Measurements from ENCODE around the gene ELFN1. TPM values are rescaled to one million over a fixed set of nuclear protein-coding genes. Genes with fewer than 3 reads are reported as not detected.

Gene ELFN1
- total and polyA plus RNA-seq, 10 of the 15 experiments (the other 5 are each of a cell fraction or from before 2014, with no cell fraction given) = 0.04 TPM; not detected in 9

- in situ Hi-C loops (cut with MboI) (no loop called here), intact Hi-C loops (cut with micrococcal nuclease; ENCODE audit: unreplicated experiment) (no loop called here)
- SMC1A ChIA-PET (ENCODE audit: uncharacterized antibody, unreplicated experiment) = no interaction called here
- no peaks in the 10 kb centered on the region for H3K4me1 ChIP-seq (ENCODE audit: control insufficient read depth, insufficient read depth, low read length)
- no peaks in the 10 kb centered on the region for H4K20me1 ChIP-seq (ENCODE audit: control insufficient read depth, insufficient read depth)
- ATAC-seq = no peak
- H2AFZ ChIP-seq (ENCODE audit: control insufficient read depth, low read depth, low read length) = no peak overlapping the region
- no peak overlapping the region for H3K4me3 ChIP-seq
- CTCF ChIA-PET = no interaction called here
- RAD21 ChIA-PET (ENCODE audit: unreplicated experiment) = no interaction called here
- TF ChIP-seq CBX3 (IDR thresholded peaks at IDR 0.05; ENCODE audit: borderline replicate concordance, low read depth) = no peak
- no peak for TF ChIP-seq RBBP5 (conservative IDR thresholded peaks at IDR 0.05)
- TF ChIP-seq GATAD2B (conservative IDR thresholded peaks at IDR 0.05; ENCODE audit: low read depth) = no peak
- TF ChIP-seq ZNF217 (IDR thresholded peaks at IDR 0.05) = no peak
- no peak for TF ChIP-seq POLR2AphosphoS2 (IDR thresholded peaks at IDR 0.05; ENCODE audit: low read depth, low read length)
- TF ChIP-seq RCOR1 (conservative IDR thresholded peaks at IDR 0.05; ENCODE audit: low read depth, low read length) = no peak
- no peak for TF ChIP-seq PAX5 (IDR thresholded peaks at IDR 0.05; ENCODE audit: borderline replicate concordance, low read depth, low read length)
- TF ChIP-seq CEBPB (IDR thresholded peaks at IDR 0.05; ENCODE audit: borderline replicate concordance in 1 of 2, low read depth in 2 of 2, low read length in 2 of 2) = no peak
- TF ChIP-seq, protein P1, sequence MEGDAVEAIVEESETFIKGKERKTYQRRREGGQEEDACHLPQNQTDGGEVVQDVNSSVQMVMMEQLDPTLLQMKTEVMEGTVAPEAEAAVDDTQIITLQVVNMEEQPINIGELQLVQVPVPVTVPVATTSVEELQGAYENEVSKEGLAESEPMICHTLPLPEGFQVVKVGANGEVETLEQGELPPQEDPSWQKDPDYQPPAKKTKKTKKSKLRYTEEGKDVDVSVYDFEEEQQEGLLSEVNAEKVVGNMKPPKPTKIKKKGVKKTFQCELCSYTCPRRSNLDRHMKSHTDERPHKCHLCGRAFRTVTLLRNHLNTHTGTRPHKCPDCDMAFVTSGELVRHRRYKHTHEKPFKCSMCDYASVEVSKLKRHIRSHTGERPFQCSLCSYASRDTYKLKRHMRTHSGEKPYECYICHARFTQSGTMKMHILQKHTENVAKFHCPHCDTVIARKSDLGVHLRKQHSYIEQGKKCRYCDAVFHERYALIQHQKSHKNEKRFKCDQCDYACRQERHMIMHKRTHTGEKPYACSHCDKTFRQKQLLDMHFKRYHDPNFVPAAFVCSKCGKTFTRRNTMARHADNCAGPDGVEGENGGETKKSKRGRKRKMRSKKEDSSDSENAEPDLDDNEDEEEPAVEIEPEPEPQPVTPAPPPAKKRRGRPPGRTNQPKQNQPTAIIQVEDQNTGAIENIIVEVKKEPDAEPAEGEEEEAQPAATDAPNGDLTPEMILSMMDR (IDR thresholded peaks at IDR 0.05 in 2 of 3, conservative IDR thresholded peaks at IDR 0.05 in 1 of 3; ENCODE audit: control insufficient read depth in 2 of 3, extremely low read depth in 1 of 3, insufficient read depth in 1 of 3, low read depth in 3 of 3, low read length in 3 of 3) = no peak
- TF ChIP-seq ZNF274 (IDR thresholded peaks at IDR 0.05; ENCODE audit: insufficient read depth, insufficient read length) = no peak
- TF ChIP-seq JUNB (IDR thresholded peaks at IDR 0.05) = no peak
- TF ChIP-seq STAT3 (IDR thresholded peaks at IDR 0.05; ENCODE audit: low read depth, low read length) = no peak
- no peak for TF ChIP-seq RFX5 (IDR thresholded peaks at IDR 0.05; ENCODE audit: low read depth, low read length)
- TF ChIP-seq ATF3 (IDR thresholded peaks at IDR 0.05; ENCODE audit: borderline replicate concordance, extremely low read depth, low read depth, low read length) = no peak
- TF ChIP-seq RAD51 (IDR thresholded peaks at IDR 0.05) = no peak
- no peak for TF ChIP-seq ZBTB33 (IDR thresholded peaks at IDR 0.05)
- TF ChIP-seq NFYA (IDR thresholded peaks at IDR 0.05; ENCODE audit: borderline replicate concordance, low read depth, low read length) = no peak
- H3K9ac ChIP-seq (ENCODE audit: control insufficient read depth, insufficient read depth, low read length) = no peak overlapping the region
- H3K27me3 ChIP-seq (replicated peaks in 1 of 2; ENCODE audit: control insufficient read depth in 2 of 2, insufficient read depth in 2 of 2, low read length in 1 of 2) = no peaks in the 10 kb centered on the region
- no peaks in the 10 kb centered on the region for H3K79me2 ChIP-seq (ENCODE audit: control insufficient read depth, insufficient read depth, low read length)
- no peak for FAIRE-seq
- no peaks in the 10 kb centered on the region for H3K9me3 ChIP-seq (replicated peaks; ENCODE audit: control insufficient read depth, insufficient read depth, low read length)
- no peaks in the 10 kb centered on the region for H3K36me3 ChIP-seq (ENCODE audit: control insufficient read depth in 2 of 2, insufficient read depth in 2 of 2, low read length in 1 of 2)
- WGBS (ENCODE audit: insufficient coverage, insufficient replicate concordance, low lambda C conversion rate, missing lambda C conversion rate) = 29% methylated on average over 20 of the region's 20 CpGs
- H3K4me2 ChIP-seq (ENCODE audit: control insufficient read depth, insufficient read depth) = no peak overlapping the region
- DNase-seq (ENCODE audit: low read depth, low spot score) = no peak
- no peak overlapping the region for H3K27ac ChIP-seq (ENCODE audit: control insufficient read depth, insufficient read depth)
- BruUV-seq (replicated peaks) = no TSS peak
- POLR2A ChIA-PET = no interaction called here
Measured at GRCh38 chr7:1716263-1717094, 46.4 kb downstream of the ELFN1 start.

All from GM12878 (cell line).